B cell (primary cell): Measurements from ENCODE around the gene TNFAIP8L3. TPM values are rescaled to one million over a fixed set of nuclear protein-coding genes. Genes with fewer than 3 reads are reported as not detected.

ENCODE experiments used
- ATAC-seq: fragments of 200-7000 bp; cut with Tn5 transposase; one replicate; pipeline ENCODE4 v1.10.0; 2021; ENCODE audit warnings: low read depth, mild to moderate bottlenecking, moderate number of reproducible peaks, moderate library complexity
- CTCF ChIA-PET: fragments of 350-600 bp; sonication (Branson Sonifier 250); formaldehyde crosslinking; loops from one replicate; lab custom pipeline; 2021; ENCODE audit warnings: antibody characterized with exemption, inconsistent platforms; lab: Charles Lee
- POLR2A ChIA-PET: fragments of 350-600 bp; sonication (Branson Sonifier 250); formaldehyde crosslinking; loops from one replicate; lab custom pipeline; 2021; ENCODE audit warnings: antibody characterized with exemption; lab: Charles Lee
- DNase-seq: peaks from one replicate; pipeline ENCODE4 v3.0.0; 2013
- H2AFZ ChIP-seq: 2 replicates; pipeline ENCODE4 v1.6.1; 2012; ENCODE audit warnings: mild to moderate bottlenecking, low read depth, low read length; ENCODE audit not compliant: insufficient read depth, poor library complexity, severe bottlenecking
- H3K27ac ChIP-seq, 2 donors: 1 replicate in 1 of 2; 2 replicates in 1 of 2; pipeline ENCODE4 v1.5.1; 2012 to 2013; ENCODE audit warnings: low read length in 2 of 2, mild to moderate bottlenecking in 2 of 2, moderate library complexity in 1 of 2
- H3K27me3 ChIP-seq, 4 experiments: fragments of 200-600 bp in 1 of 4; sonication (generic) in 1 of 4; replicated peaks in 1 of 4; 1 replicate in 2 of 4; 2 replicates in 2 of 4; pipeline versions ENCODE4 v1.6.1 to v1.7.0; 2013 to 2016; ENCODE audit warnings: low read length in 3 of 4, mild to moderate bottlenecking in 2 of 4, mixed read lengths in 1 of 4, moderate library complexity in 1 of 4; ENCODE audit not compliant: insufficient read depth in 4 of 4, control insufficient read depth in 3 of 4; ENCODE audit errors: control extremely low read depth in 1 of 4
- H3K36me3 ChIP-seq, 2 experiments: replicated peaks in 1 of 2; 1 replicate in 1 of 2; 2 replicates in 1 of 2; pipeline versions ENCODE4 v1.6.1 to v1.7.1; 2013; ENCODE audit warnings: low read length in 1 of 2; ENCODE audit not compliant: insufficient read depth in 2 of 2, control insufficient read depth in 1 of 2; ENCODE audit errors: control extremely low read depth in 1 of 2, extremely low read depth in 1 of 2
- H3K4me1 ChIP-seq, 2 donors: fragments of 200-600 bp in 1 of 2; sonication (generic) in 1 of 2; 1 replicate in 1 of 2; 2 replicates in 1 of 2; pipeline versions ENCODE4 v1.5.1 to v1.6.1; 2013 to 2017; ENCODE audit warnings: low read length in 2 of 2; ENCODE audit not compliant: control insufficient read depth in 2 of 2, insufficient read depth in 2 of 2
- H3K4me2 ChIP-seq: replicated peaks from 2 replicates; pipeline ENCODE3; 2012; ENCODE audit warnings: mild to moderate bottlenecking, low read depth, low read length; ENCODE audit not compliant: poor library complexity, severe bottlenecking
- H3K4me3 ChIP-seq, 5 experiments: fragments of 200-600 bp in 1 of 5; sonication (generic) in 1 of 5; 1 replicate in 3 of 5; 2 replicates in 2 of 5; pipeline versions ENCODE4 v1.5.1 to v1.7.0; 2011 to 2016; ENCODE audit warnings: low read length in 4 of 5, mild to moderate bottlenecking in 4 of 5, low read depth in 2 of 5, control low read depth in 1 of 5, moderate library complexity in 1 of 5; ENCODE audit not compliant: insufficient read depth in 1 of 5; ENCODE audit errors: control extremely low read depth in 1 of 5, extremely low read depth in 1 of 5
- H3K79me2 ChIP-seq: fragments of 200-600 bp; sonication (generic); one replicate; pipeline ENCODE4 v1.6.0; 2016; ENCODE audit warnings: low read length; ENCODE audit not compliant: control insufficient read depth, insufficient read depth
- H3K9ac ChIP-seq: fragments of 200-600 bp; sonication (generic); 2 replicates; pipeline ENCODE4 v1.6.1; 2017; ENCODE audit warnings: mild to moderate bottlenecking, low read length, moderate library complexity
- H3K9me3 ChIP-seq, 3 donors: one replicate each; pipeline versions ENCODE4 v1.6.1 to v1.7.1; 2013; ENCODE audit warnings: low read length in 2 of 3; ENCODE audit not compliant: control insufficient read depth in 2 of 3, insufficient read depth in 1 of 3; ENCODE audit errors: control extremely low read depth in 1 of 3
- H4K20me1 ChIP-seq: 2 replicates; pipeline ENCODE4 v1.6.0; 2012; ENCODE audit warnings: mild to moderate bottlenecking, low read length; ENCODE audit not compliant: insufficient read depth, control insufficient read depth, poor library complexity, severe bottlenecking
- H3K27ac Mint-ChIP-seq: one replicate; pipeline ENCODE4 v1.8.0; 2021; ENCODE audit warnings: mixed read lengths
- H3K27me3 Mint-ChIP-seq: one replicate; pipeline ENCODE4 v1.8.0; 2021; ENCODE audit warnings: mixed read lengths
- H3K4me1 Mint-ChIP-seq: one replicate; pipeline ENCODE4 v1.8.0; 2021; ENCODE audit warnings: mixed read lengths
- H3K4me3 Mint-ChIP-seq: one replicate; pipeline ENCODE4 v1.8.0; 2021; ENCODE audit warnings: mixed read lengths
- H3K9me3 Mint-ChIP-seq: one replicate; pipeline ENCODE4 v1.8.0; 2022; ENCODE audit warnings: mixed read lengths; ENCODE audit not compliant: insufficient read depth
- EZH2 ChIP-seq: IDR thresholded peaks from 2 replicates; pipeline ENCODE4 v1.6.1; 2012; ENCODE audit warnings: borderline replicate concordance, low read depth, mild to moderate bottlenecking, moderate library complexity, low read length; ENCODE audit not compliant: insufficient read depth, poor library complexity, severe bottlenecking
- WGBS: methylation state at CpG from one replicate; pipeline ENCODE4 v1.1.5; 2013; ENCODE audit warnings: missing lambda C conversion rate; ENCODE audit not compliant: insufficient coverage; 5-methylcytosine and 5-hydroxymethylcytosine counted together
- intact Hi-C: fragments of 100-400 bp; cut with micrococcal nuclease; formaldehyde crosslinking; loops from one replicate; pipeline ENCODE4 v1.10.0; 2022
- polyA plus RNA-seq: library from polyadenylated mRNA; depleted of rRNA; stranded (reverse); fragments of >200 nt; gene quantifications from 2 replicates; pipeline ENCODE4 v1.2.3, GENCODE V29; 2012
- total RNA-seq, 2 donors: library from RNA; stranded (reverse); fragments of 120-200 nt in 1 of 2; gene quantifications; 1 replicate in 1 of 2; 2 replicates in 1 of 2; pipeline versions ENCODE4 v1.2.3 to v1.2.4, GENCODE V29; 2013 to 2022
- TF ChIP-seq, protein P1 (sequence below): fragments of 200-600 bp; IDR thresholded peaks from one replicate; pipeline ENCODE4 v1.8.0; 2022; ENCODE audit warnings: antibody characterized with exemption, mild to moderate bottlenecking

TNFAIP8L3 gene
- total and polyA plus RNA-seq, 2 donors (not counting 1 experiment from before 2014, with no cell fraction given) = not detected

DNA sequence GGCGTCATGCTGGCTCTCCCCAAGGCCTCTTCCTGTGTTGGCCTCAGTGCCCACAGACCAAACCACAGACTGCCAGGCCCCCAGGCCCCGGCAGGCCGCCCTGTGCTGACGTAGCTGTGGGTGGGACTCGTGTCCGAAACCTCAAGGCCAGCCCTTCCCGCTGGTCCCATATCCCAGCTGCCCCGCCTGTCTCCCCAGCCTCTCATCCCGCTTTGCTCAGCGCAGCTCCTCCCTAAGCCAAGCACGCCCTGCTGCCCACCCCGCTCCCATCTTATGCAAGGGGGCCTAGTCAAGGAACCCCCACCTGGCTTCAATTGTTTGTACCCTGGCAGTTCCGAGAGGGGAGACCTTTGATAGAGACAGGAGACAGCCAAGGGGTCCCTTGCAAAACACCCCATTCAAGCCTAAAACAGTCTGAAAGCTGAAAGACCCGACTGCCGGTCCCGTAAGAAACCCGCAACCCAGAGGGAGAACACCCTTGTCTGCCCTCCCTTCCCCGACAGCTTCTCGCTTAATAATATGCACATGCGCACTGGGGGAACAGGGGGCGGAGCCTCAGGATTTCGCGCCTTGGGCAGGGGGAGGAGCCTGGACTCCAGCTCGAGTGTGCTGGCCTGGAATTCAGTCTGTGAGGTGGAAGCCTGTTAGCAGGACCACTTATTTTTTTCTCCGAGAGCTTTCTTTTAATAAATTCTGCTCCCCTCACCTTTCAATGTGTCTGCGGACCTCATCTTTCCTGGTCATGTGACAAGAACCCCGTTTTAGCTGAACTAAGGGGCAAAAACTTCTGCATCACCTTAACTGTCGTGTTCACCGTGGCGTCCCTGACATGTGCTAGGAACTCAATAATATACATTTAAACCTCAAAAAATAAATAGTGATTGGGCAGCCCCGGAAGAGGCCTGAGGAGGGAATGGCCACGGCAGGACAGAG lies 17.2 kb downstream of the TNFAIP8L3 start:
- Histone ChIP-seq H3K9ac (peak overlapping the region; percentile 73), H3K27me3 (no peaks in the 10 kb centered on the region), H3K9me3 (no peaks in the 10 kb centered on the region), H3K79me2 (no peaks in the 10 kb centered on the region), H3K4me3 (peak overlapping the region; percentile 35 to 65 (median 48)), H2AFZ (peak overlapping the region; percentile 85), H3K36me3 (no peaks in the 10 kb centered on the region), H3K4me2 (peak overlapping the region; percentile 87), H4K20me1 (no peaks in the 10 kb centered on the region), H3K27ac (peak overlapping the region in 1 of 2 donors; percentile 34), H3K4me1 (peaks cover 0 to 13% of the 10 kb centered on the region in 2 donors)
- WGBS = 37% methylated on average over 29 of the region's 32 CpGs
- peak overlapping the region; percentile 64 for H3K27ac Mint-ChIP-seq
- DNase-seq = peak; percentile 73
- ChIA-PET CTCF (no interaction called here), POLR2A (interaction anchor here (0.6 kb wide), 1 partner anchor 12 kb away, joined by 4 read pairs; no protein-coding TSS in a partner anchor)
- TF ChIP-seq, protein P1, sequence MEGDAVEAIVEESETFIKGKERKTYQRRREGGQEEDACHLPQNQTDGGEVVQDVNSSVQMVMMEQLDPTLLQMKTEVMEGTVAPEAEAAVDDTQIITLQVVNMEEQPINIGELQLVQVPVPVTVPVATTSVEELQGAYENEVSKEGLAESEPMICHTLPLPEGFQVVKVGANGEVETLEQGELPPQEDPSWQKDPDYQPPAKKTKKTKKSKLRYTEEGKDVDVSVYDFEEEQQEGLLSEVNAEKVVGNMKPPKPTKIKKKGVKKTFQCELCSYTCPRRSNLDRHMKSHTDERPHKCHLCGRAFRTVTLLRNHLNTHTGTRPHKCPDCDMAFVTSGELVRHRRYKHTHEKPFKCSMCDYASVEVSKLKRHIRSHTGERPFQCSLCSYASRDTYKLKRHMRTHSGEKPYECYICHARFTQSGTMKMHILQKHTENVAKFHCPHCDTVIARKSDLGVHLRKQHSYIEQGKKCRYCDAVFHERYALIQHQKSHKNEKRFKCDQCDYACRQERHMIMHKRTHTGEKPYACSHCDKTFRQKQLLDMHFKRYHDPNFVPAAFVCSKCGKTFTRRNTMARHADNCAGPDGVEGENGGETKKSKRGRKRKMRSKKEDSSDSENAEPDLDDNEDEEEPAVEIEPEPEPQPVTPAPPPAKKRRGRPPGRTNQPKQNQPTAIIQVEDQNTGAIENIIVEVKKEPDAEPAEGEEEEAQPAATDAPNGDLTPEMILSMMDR = no peak
- TF ChIP-seq EZH2 = no peak
- intact Hi-C loops = no loop called here
- no peaks in the 10 kb centered on the region for H3K9me3 Mint-ChIP-seq
- H3K27me3 Mint-ChIP-seq = no peaks in the 10 kb centered on the region
- ATAC-seq = peak; percentile 89
- peak overlapping the region; percentile 82 for H3K4me3 Mint-ChIP-seq
- H3K4me1 Mint-ChIP-seq = peaks cover 12% of the 10 kb centered on the region
